Measurements from ENCODE around the gene SDSL.

The SDSL gene

DNA sequence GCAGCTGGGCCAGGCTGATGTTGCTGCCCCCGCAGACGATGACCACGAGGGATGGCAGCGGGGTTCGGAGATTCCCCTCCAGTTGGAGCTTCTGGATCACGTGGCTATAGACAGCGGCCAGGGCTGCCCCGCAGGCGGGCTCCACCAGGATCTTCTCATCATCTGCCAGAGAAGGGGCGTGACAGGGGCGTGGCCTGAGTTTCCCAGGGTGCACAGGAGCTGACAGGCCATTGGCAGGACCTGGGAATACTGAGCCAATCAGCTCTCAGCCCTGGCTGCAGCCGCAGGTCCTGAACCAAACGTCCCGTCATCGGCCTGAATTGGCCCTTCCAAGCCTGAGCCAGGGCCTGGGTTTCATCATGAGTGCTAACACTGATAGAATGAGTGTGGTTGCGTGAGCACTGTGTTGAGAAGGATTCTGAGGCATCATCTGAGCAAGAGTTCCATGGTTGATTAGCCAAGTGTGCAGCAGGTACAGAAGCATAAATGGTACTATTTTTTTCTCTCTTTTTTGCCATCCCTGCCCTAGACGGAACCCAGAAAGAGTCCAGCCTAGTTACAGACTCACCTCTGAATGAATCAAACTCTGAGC lies 29.1 kb upstream of the SDSL start:
- ChIA-PET CTCF (no interaction called here), POLR2A (no interaction called here)
- Histone ChIP-seq H3K4me3 (ENCODE audit: low read depth, low read length) (no peak overlapping the region), H3K9me3 (ENCODE audit: control insufficient read depth, insufficient read depth, low read depth, low read length) (no peaks in the 10 kb centered on the region), H3K27ac (ENCODE audit: extremely low read depth, low read depth, low read length) (no peak overlapping the region), H3K36me3 (ENCODE audit: control insufficient read depth in 2 of 2, insufficient read depth in 1 of 2, low read length in 2 of 2) (peaks cover 7 to 20% of the 10 kb centered on the region in 2 experiments; a peak in 2 of 3 replicates), H3K4me1 (ENCODE audit: control insufficient read depth, insufficient read depth, low read length) (no peaks in the 10 kb centered on the region)
- TF ChIP-seq ZNF76 (tag by site-specific recombination; IDR thresholded peaks at IDR 0.05; ENCODE audit: borderline replicate concordance, low read depth) = no peak
- no peak for TF ChIP-seq ZNF626 (tag by site-specific recombination; IDR thresholded peaks at IDR 0.05)
- TF ChIP-seq ZBTB26 (tag by site-specific recombination; optimal IDR thresholded peaks at IDR 0.05) = no peak
- 0 out of 2 replicates have a peak, but pooled peaks have one; percentile 21 for TF ChIP-seq KLF10 (tag by site-specific recombination; IDR thresholded peaks at IDR 0.05)
- TF ChIP-seq ZNF292 (tag by site-specific recombination; IDR thresholded peaks at IDR 0.05; ENCODE audit: borderline replicate concordance, low read depth) = no peak
- no peak for TF ChIP-seq ZBTB11 (tag by site-specific recombination; conservative IDR thresholded peaks at IDR 0.05; ENCODE audit: low read depth)
- no peak for TF ChIP-seq ZNF366 (tag by site-specific recombination; conservative IDR thresholded peaks at IDR 0.05)
- TF ChIP-seq ZNF571 (tag by site-specific recombination; IDR thresholded peaks at IDR 0.05) = no peak
- no peak for TF ChIP-seq ZNF37A (tag by site-specific recombination; IDR thresholded peaks at IDR 0.05)
- no peak for TF ChIP-seq ZNF660 (tag by site-specific recombination; IDR thresholded peaks at IDR 0.05)
- TF ChIP-seq KLF9 (tag by site-specific recombination; IDR thresholded peaks at IDR 0.05; ENCODE audit: low read depth) = peak; percentile 72
- no peak for TF ChIP-seq ZNF776 (tag by site-specific recombination; IDR thresholded peaks at IDR 0.05; ENCODE audit: borderline replicate concordance)
- TF ChIP-seq ZNF354C (tag by site-specific recombination; IDR thresholded peaks at IDR 0.05; ENCODE audit: borderline replicate concordance, low read depth) = no peak
- no peak for TF ChIP-seq ZNF768 (tag by site-specific recombination; IDR thresholded peaks at IDR 0.05)
- no peak for TF ChIP-seq YY2 (tag by site-specific recombination; IDR thresholded peaks at IDR 0.05)
- TF ChIP-seq ZBTB44 (tag by site-specific recombination; IDR thresholded peaks at IDR 0.05) = no peak
- TF ChIP-seq ZNF426 (tag by site-specific recombination; IDR thresholded peaks at IDR 0.05) = no peak
- TF ChIP-seq SP3 (tag by site-specific recombination; IDR thresholded peaks at IDR 0.05) = 0 out of 2 replicates have a peak, but pooled peaks have one; percentile 16
- TF ChIP-seq GLI2 (tag by site-specific recombination; IDR thresholded peaks at IDR 0.05; ENCODE audit: borderline replicate concordance, low read depth) = no peak
- no peak for TF ChIP-seq ZNF112 (tag by site-specific recombination; IDR thresholded peaks at IDR 0.05)
- no peak for TF ChIP-seq ZNF658 (tag by site-specific recombination; IDR thresholded peaks at IDR 0.05)
- TF ChIP-seq ZNF473 (tag by site-specific recombination; IDR thresholded peaks at IDR 0.05) = no peak
- TF ChIP-seq HOXA7 (CRISPR knock-in tag; IDR thresholded peaks at IDR 0.05; ENCODE audit: borderline replicate concordance) = no peak
- no peak for TF ChIP-seq MYNN (tag by site-specific recombination; IDR thresholded peaks at IDR 0.05; ENCODE audit: borderline replicate concordance)

All from HEK293 (cell line).